ENCODE measurements around the gene CCDC63.

GRCh38 chr12:110844131-110844530, 2.7 kb upstream of the CCDC63 start:
- TF ChIP-seq, protein P1, sequence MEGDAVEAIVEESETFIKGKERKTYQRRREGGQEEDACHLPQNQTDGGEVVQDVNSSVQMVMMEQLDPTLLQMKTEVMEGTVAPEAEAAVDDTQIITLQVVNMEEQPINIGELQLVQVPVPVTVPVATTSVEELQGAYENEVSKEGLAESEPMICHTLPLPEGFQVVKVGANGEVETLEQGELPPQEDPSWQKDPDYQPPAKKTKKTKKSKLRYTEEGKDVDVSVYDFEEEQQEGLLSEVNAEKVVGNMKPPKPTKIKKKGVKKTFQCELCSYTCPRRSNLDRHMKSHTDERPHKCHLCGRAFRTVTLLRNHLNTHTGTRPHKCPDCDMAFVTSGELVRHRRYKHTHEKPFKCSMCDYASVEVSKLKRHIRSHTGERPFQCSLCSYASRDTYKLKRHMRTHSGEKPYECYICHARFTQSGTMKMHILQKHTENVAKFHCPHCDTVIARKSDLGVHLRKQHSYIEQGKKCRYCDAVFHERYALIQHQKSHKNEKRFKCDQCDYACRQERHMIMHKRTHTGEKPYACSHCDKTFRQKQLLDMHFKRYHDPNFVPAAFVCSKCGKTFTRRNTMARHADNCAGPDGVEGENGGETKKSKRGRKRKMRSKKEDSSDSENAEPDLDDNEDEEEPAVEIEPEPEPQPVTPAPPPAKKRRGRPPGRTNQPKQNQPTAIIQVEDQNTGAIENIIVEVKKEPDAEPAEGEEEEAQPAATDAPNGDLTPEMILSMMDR (conservative IDR thresholded peaks at IDR 0.05) = no peak
- no peak for TF ChIP-seq ZFX (IDR thresholded peaks at IDR 0.05)

Measured in C4-2B (cell line).